Thyroid gland (tissue), 4 donors: ENCODE data around the gene LRMDA.

Experiments
- CTCF ChIP-seq, 6 experiments: fragments of 200-600 bp in 3 of 6; fragments of 450-650 bp in 3 of 6; sonication (generic) in 3 of 6; IDR thresholded peaks; one replicate each; pipeline ENCODE4 v1.5.1; 2016 to 2019; ENCODE audit warnings: antibody characterized with exemption in 6 of 6, mild to moderate bottlenecking in 2 of 6, inconsistent platforms in 1 of 6, moderate library complexity in 1 of 6
- POLR2A ChIP-seq, 2 donors: fragments of 450-650 bp; IDR thresholded peaks; one replicate each; pipeline ENCODE4 v1.6.1; 2017; ENCODE audit warnings: antibody characterized with exemption in 2 of 2, mild to moderate bottlenecking in 2 of 2, moderate library complexity in 1 of 2

GRCh38 chr10:75878586-75878985, 447.2 kb downstream of the LRMDA start:
- no peak for TF ChIP-seq CTCF (IDR thresholded peaks at IDR 0.05)
- no peak for TF ChIP-seq POLR2A (IDR thresholded peaks at IDR 0.05)
